ENCODE data around the gene AHSA1. TPM values are rescaled to one million over a fixed set of nuclear protein-coding genes. Genes with fewer than 3 reads are reported as not detected.

The AHSA1 gene
- total RNA-seq, 6 experiments from 2014 or later = 155 to 219 (median 178) TPM

DNA sequence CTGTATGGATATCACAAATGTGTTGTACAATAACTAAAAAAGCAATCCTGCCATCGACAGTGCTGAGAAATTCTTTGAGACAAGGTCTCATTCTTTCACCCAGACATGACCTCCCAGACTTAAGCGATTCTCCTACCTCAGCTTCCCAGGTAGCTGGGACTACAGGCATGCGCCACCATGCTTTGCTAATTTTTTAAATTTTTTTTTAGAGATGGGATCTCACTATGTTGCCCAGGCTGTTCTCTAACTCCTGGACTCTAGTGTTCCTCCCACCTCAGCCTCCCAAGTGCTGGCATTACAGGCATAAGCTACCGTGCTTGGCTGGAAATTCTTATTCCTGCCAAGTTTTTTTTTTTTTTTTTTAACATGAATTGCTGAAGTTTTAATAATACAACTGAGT lies 18.0 kb upstream of the AHSA1 start:
- H3K27ac Mint-ChIP-seq = no peak overlapping the region
- H3K4me1 Mint-ChIP-seq (ENCODE audit: low read depth) = peaks cover 24% of the 10 kb centered on the region
- H3K9me3 Mint-ChIP-seq = no peaks in the 10 kb centered on the region
- DNase-seq = no peak
- no peaks in the 10 kb centered on the region; the same call in none of the 2 replicates for H3K27me3 Mint-ChIP-seq (ENCODE audit: insufficient read depth)
- TF ChIP-seq, protein P1, sequence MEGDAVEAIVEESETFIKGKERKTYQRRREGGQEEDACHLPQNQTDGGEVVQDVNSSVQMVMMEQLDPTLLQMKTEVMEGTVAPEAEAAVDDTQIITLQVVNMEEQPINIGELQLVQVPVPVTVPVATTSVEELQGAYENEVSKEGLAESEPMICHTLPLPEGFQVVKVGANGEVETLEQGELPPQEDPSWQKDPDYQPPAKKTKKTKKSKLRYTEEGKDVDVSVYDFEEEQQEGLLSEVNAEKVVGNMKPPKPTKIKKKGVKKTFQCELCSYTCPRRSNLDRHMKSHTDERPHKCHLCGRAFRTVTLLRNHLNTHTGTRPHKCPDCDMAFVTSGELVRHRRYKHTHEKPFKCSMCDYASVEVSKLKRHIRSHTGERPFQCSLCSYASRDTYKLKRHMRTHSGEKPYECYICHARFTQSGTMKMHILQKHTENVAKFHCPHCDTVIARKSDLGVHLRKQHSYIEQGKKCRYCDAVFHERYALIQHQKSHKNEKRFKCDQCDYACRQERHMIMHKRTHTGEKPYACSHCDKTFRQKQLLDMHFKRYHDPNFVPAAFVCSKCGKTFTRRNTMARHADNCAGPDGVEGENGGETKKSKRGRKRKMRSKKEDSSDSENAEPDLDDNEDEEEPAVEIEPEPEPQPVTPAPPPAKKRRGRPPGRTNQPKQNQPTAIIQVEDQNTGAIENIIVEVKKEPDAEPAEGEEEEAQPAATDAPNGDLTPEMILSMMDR (IDR thresholded peaks at IDR 0.05) = no peak
- peaks cover 32% of the 10 kb centered on the region for H3K36me3 Mint-ChIP-seq (ENCODE audit: low read depth)
- H3K4me3 Mint-ChIP-seq = no peak overlapping the region

DNA sequence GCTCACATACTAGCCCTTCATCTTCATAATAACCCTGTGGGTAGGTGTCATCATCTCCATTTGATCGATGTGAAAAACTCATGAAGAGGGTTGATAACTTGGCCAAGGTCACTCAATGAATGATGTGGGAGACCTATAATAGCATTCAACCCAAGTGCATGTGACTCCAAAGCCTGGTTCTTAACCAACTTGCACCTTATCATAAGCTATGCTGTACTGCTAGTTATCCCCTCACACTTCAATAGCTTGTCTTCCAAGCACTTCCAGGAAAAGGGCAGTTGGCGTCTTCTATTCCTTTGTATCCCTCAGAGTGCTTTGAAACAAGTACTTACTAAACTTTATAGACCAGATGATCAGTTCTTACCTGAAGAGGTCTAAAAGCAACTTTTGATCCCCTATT lies 15.7 kb upstream of the AHSA1 start:
- Mint-ChIP-seq H3K36me3 (ENCODE audit: low read depth) (peaks cover 18% of the 10 kb centered on the region), H3K4me1 (ENCODE audit: low read depth) (peaks cover 9% of the 10 kb centered on the region), H3K27ac (no peak overlapping the region), H3K4me3 (no peak overlapping the region), H3K27me3 (ENCODE audit: insufficient read depth) (no peaks in the 10 kb centered on the region; the same call in 1 of the 2 replicates), H3K9me3 (no peaks in the 10 kb centered on the region)
- DNase-seq = no peak
- TF ChIP-seq, protein P1 (IDR thresholded peaks at IDR 0.05) = no peak

DNA sequence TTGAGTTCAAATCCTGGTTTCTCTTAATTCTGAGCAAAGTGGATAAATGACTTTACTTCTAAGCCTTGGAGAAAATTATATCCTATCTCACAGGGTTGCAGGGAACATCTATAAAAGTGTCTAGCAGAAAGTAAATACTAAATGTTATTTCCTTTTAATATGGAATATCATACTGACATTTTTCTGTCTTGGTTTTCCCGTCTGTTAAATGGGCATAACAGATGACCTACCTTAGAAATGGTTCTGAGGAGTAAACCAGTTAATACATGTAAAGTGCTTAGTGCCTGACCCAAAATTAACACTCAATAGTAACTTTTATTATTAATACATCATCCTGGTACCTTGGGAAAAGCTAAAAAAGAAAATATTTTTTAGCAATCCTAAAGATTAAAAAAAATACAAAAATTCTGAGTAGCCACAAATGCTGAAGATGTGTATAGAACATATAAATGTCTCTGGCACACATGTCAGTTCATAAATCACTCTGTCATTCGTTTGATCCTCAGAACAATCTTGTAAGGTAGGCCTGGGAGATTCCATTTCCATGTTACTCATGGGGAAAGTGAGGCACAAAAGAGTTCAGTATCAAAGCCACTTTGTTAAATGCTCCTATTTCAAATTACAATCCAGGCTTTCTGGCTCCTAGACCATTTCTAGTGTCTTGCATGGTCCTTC lies 1.8 kb upstream of the AHSA1 start:
- TF ChIP-seq, protein P1 (IDR thresholded peaks at IDR 0.05) = no peak
- Mint-ChIP-seq H3K4me1 (ENCODE audit: low read depth) (peaks cover 35% of the 10 kb centered on the region), H3K27me3 (ENCODE audit: insufficient read depth) (peaks cover 2% of the 10 kb centered on the region), H3K4me3 (peak overlapping the region; percentile 98), H3K9me3 (no peaks in the 10 kb centered on the region), H3K36me3 (ENCODE audit: low read depth) (peaks cover 27% of the 10 kb centered on the region), H3K27ac (0 out of 2 replicates have a peak overlapping the region, but pooled peaks have one; percentile 98)
- no peak for DNase-seq

GRCh38 chr14:77457115-77457521 lies 775 bp upstream of the AHSA1 start:
- DNase-seq = no peak
- Mint-ChIP-seq H3K36me3 (ENCODE audit: low read depth) (peaks cover 29% of the 10 kb centered on the region), H3K27ac (peak overlapping the region; percentile 98), H3K27me3 (ENCODE audit: insufficient read depth) (peaks cover 2% of the 10 kb centered on the region), H3K4me3 (peak overlapping the region; percentile 98), H3K4me1 (ENCODE audit: low read depth) (peaks cover 35% of the 10 kb centered on the region), H3K9me3 (no peaks in the 10 kb centered on the region)
- TF ChIP-seq, protein P1 (IDR thresholded peaks at IDR 0.05) = no peak

DNA sequence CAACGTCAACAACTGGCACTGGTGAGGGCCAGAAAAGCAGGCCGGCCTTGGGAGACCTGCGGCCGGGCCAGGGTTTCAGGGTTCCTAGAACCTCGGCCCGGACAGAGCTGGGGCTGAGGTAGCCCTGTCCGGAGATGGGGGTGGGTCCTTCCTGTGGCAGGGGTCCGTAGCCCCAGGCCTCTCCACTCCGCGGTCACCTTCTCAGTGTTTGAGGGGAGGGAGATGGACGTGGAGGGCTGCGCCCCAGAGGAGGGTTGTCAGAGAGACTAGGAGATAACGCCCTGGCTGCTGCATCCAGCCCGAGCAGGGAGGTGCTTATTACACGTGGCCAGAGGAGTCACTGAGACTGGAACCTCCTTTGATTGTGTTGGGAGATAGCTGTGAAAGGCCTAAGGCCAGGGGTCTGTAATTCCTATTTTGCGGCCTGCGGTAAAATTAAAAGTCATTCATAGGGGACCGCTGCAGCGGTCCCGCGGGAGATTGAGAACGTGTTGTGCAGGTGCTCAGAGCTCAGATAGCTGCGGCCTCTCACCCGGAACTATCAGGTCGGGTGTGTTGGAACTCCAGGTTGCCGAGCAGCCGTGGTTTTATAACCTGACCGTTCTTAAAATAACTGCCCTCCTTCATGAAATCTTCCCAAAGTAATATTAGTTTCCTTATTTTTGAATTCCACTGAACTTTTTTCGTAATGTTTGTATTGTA lies 507 bp downstream of the AHSA1 start:
- Mint-ChIP-seq H3K4me1 (ENCODE audit: low read depth) (peaks cover 35% of the 10 kb centered on the region), H3K9me3 (no peaks in the 10 kb centered on the region), H3K36me3 (ENCODE audit: low read depth) (peaks cover 20% of the 10 kb centered on the region)

More for the DNA sequence above, 507 bp downstream of the AHSA1 start:
- Mint-ChIP-seq H3K27me3 (ENCODE audit: insufficient read depth) (peaks cover 2% of the 10 kb centered on the region), H3K4me3 (peak overlapping the region; percentile 98), H3K27ac (peak overlapping the region; percentile 98)
- TF ChIP-seq, protein P1 (IDR thresholded peaks at IDR 0.05) = no peak
- DNase-seq = peak; percentile 25
